ENCODE measurements around the gene FAHD1. TPM values are rescaled to one million over a fixed set of nuclear protein-coding genes. Genes with fewer than 3 reads are reported as not detected.

Gene FAHD1
- total and polyA plus RNA-seq, 9 of the 15 experiments (the other 6 are each of a cell fraction or from before 2014, with no cell fraction given) = 2.2 to 20.9 (median 10.7) TPM

GRCh38 chr16:1782408-1783264 lies 44.4 kb upstream of the FAHD1 start, which contains the start of the genes NUBP2 and SPSB3 (continued):
- TF ChIP-seq, protein P1, sequence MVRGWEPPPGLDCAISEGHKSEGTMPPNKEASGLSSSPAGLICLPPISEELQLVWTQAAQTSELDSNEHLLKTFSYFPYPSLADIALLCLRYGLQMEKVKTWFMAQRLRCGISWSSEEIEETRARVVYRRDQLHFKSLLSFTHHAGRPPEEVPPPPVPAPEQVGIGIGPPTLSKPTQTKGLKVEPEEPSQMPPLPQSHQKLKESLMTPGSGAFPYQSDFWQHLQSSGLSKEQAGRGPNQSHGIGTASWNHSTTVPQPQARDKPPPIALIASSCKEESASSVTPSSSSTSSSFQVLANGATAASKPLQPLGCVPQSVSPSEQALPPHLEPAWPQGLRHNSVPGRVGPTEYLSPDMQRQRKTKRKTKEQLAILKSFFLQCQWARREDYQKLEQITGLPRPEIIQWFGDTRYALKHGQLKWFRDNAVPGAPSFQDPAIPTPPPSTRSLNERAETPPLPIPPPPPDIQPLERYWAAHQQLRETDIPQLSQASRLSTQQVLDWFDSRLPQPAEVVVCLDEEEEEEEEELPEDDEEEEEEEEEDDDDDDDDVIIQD (CRISPR knock-in tag; IDR thresholded peaks at IDR 0.05) = no peak
- no peak for TF ChIP-seq ID3 (CRISPR knock-in tag; IDR thresholded peaks at IDR 0.05)
- TF ChIP-seq ID3 (tag; IDR thresholded peaks at IDR 0.05) = no peak
- TF ChIP-seq ZNF512 (tag; IDR thresholded peaks at IDR 0.05) = no peak
- peak; percentile 59 to 62; a peak in 2 of 4 replicates for TF ChIP-seq SIN3A (IDR thresholded peaks at IDR 0.05; ENCODE audit: borderline replicate concordance in 2 of 2, control insufficient read depth in 1 of 2, low read depth in 2 of 2, low read length in 2 of 2)
- TF ChIP-seq RBBP5 (IDR thresholded peaks at IDR 0.05; ENCODE audit: borderline replicate concordance, insufficient read depth, low read length, poor library complexity, severe bottlenecking) = peak; percentile 70
- TF ChIP-seq SNAPC5 (CRISPR knock-in tag; IDR thresholded peaks at IDR 0.05) = no peak
- TF ChIP-seq ZNF165 (CRISPR knock-in tag; IDR thresholded peaks at IDR 0.05; ENCODE audit: borderline replicate concordance) = no peak
- no peak for TF ChIP-seq E2F5 (CRISPR knock-in tag; IDR thresholded peaks at IDR 0.05)
- no peak for TF ChIP-seq MED1 (CRISPR knock-in tag; IDR thresholded peaks at IDR 0.05; ENCODE audit: borderline replicate concordance)
- no peak for TF ChIP-seq MCM5 (IDR thresholded peaks at IDR 0.05; ENCODE audit: low read depth)
- TF ChIP-seq KHSRP (IDR thresholded peaks at IDR 0.05) = peak; percentile 77
- TF ChIP-seq ARHGAP35 (IDR thresholded peaks at IDR 0.05; ENCODE audit: partially characterized antibody) = no peak
- TF ChIP-seq ZNF41 (CRISPR knock-in tag; conservative IDR thresholded peaks at IDR 0.05) = no peak
- no peak; the same call in 1 of the 2 replicates for TF ChIP-seq JUN (IDR thresholded peaks at IDR 0.05; ENCODE audit: borderline replicate concordance, low read depth, low read length)
- TF ChIP-seq JUN (CRISPR knock-in tag; IDR thresholded peaks at IDR 0.05; ENCODE audit: borderline replicate concordance) = no peak
- TF ChIP-seq MEIS2 (IDR thresholded peaks at IDR 0.05; ENCODE audit: partially characterized antibody) = peak; percentile 60
- no peak for TF ChIP-seq EWSR1 (IDR thresholded peaks at IDR 0.05; ENCODE audit: borderline replicate concordance, low read depth, partially characterized antibody)
- TF ChIP-seq HNRNPL (IDR thresholded peaks at IDR 0.05; ENCODE audit: low read depth, low read length) = no peak
- TF ChIP-seq IFI16 (CRISPR knock-in tag; IDR thresholded peaks at IDR 0.05) = no peak
- TF ChIP-seq TRIM24 (IDR thresholded peaks at IDR 0.05) = no peak
- TF ChIP-seq CEBPB (tag; IDR thresholded peaks at IDR 0.05) = no peak
- TF ChIP-seq FIP1L1 (IDR thresholded peaks at IDR 0.05; ENCODE audit: low read depth, low read length, poor library complexity, severe bottlenecking) = peak; percentile 5
- no peak for TF ChIP-seq XRCC4 (IDR thresholded peaks at IDR 0.05; ENCODE audit: extremely low read depth, insufficient read depth, insufficient read length)
- TF ChIP-seq TAL1 (IDR thresholded peaks at IDR 0.05) = no peak

Measured in K562 (cell line).